K562 (cell line): ENCODE measurements around the gene TMEM116. TPM values are rescaled to one million over a fixed set of nuclear protein-coding genes. Genes with fewer than 3 reads are reported as not detected.
A peak's percentile ranks its signal among the peaks of the same experiment; 100 is the strongest.

Source experiments
- CBX1 ChIP-seq: sonication (generic); IDR thresholded peaks from 2 replicates; pipeline ENCODE4 v1.6.1; 2016; ENCODE audit warnings: antibody characterized with exemption, low read depth, mild to moderate bottlenecking
- CBX3 ChIP-seq, 2 experiments: IDR thresholded peaks; 1 replicate in 1 of 2; 2 replicates in 1 of 2; pipeline ENCODE4 v1.6.1; 2012; ENCODE audit warnings: inconsistent platforms in 2 of 2, low read length in 2 of 2, borderline replicate concordance in 1 of 2, control low read depth in 1 of 2
- CCAR2 ChIP-seq: fragments of 200-400 bp; formaldehyde crosslinking; IDR thresholded peaks from 2 replicates; pipeline ENCODE4 v1.6.1; 2017; ENCODE audit warnings: mild to moderate bottlenecking, low read depth, low read length
- FUS ChIP-seq: fragments of 200-400 bp; formaldehyde crosslinking; optimal IDR thresholded peaks from 2 replicates; pipeline ENCODE3; 2017; ENCODE audit warnings: low read depth, low read length
- HDAC6 ChIP-seq: IDR thresholded peaks from 2 replicates; pipeline ENCODE4 v1.6.1; 2012; ENCODE audit warnings: low read depth, mild to moderate bottlenecking, control low read depth, inconsistent platforms, low read length, moderate library complexity
- HNRNPK ChIP-seq: fragments of 200-400 bp; formaldehyde crosslinking; IDR thresholded peaks from one replicate; pipeline ENCODE4 v1.6.1; 2018; ENCODE audit warnings: mild to moderate bottlenecking, low read depth, low read length; ENCODE audit not compliant: poor library complexity, severe bottlenecking
- MYC ChIP-seq, 2 experiments: fragments of 250-450 bp in 1 of 2; sonication (Bioruptor Pico) in 1 of 2; IDR thresholded peaks; 2 replicates each; pipeline versions ENCODE4 v1.5.1 to v1.6.1; 2012 to 2021; ENCODE audit warnings: low read depth in 2 of 2, borderline replicate concordance in 1 of 2, improper control_type of control experiment in 1 of 2, low read length in 1 of 2, mild to moderate bottlenecking in 1 of 2, moderate library complexity in 1 of 2
- PCBP2 ChIP-seq: fragments of 200-400 bp; formaldehyde crosslinking; IDR thresholded peaks from 2 replicates; pipeline ENCODE4 v1.6.1; 2018; ENCODE audit warnings: low read length, low read depth, mild to moderate bottlenecking, moderate library complexity; ENCODE audit not compliant: poor library complexity, severe bottlenecking
- RAD21 ChIP-seq, 2 experiments: fragments of 250-450 bp in 1 of 2; fragments of 450-650 bp in 1 of 2; sonication (Bioruptor Pico) in 1 of 2; formaldehyde crosslinking in 1 of 2; IDR thresholded peaks in 1 of 2; conservative IDR thresholded peaks in 1 of 2; 2 replicates each; pipeline versions ENCODE4 v1.4.0 to v1.8.0; 2020 to 2022; ENCODE audit warnings: mild to moderate bottlenecking in 2 of 2, moderate library complexity in 1 of 2
- SIX5 ChIP-seq, 2 experiments: IDR thresholded peaks; 2 replicates each; pipeline ENCODE4 v1.6.1; 2011; ENCODE audit warnings: low read length in 2 of 2, borderline replicate concordance in 1 of 2, low read depth in 1 of 2, mild to moderate bottlenecking in 1 of 2, moderate library complexity in 1 of 2; ENCODE audit not compliant: insufficient read depth in 1 of 2
- TRIM28 ChIP-seq: fragments of 450-650 bp; IDR thresholded peaks from 2 replicates; pipeline ENCODE4 v1.6.1; 2017
- ZNF121 ChIP-seq: sonication (generic); formaldehyde crosslinking; conservative IDR thresholded peaks from 2 replicates; pipeline ENCODE4 v1.8.0; 2022; ENCODE audit warnings: missing genetic modification reagents
- ZNF134 ChIP-seq: fragments of 250-450 bp; sonication (Bioruptor Pico); conservative IDR thresholded peaks from 2 replicates; pipeline ENCODE4 v1.4.0; 2020
- ZNF212 ChIP-seq: fragments of 450-650 bp; formaldehyde crosslinking; IDR thresholded peaks from 2 replicates; pipeline ENCODE4 v1.4.0; 2020; ENCODE audit warnings: mild to moderate bottlenecking
- ZNF57 ChIP-seq: fragments of 450-650 bp; formaldehyde crosslinking; IDR thresholded peaks from 2 replicates; pipeline ENCODE4 v1.4.0; 2020; ENCODE audit warnings: mild to moderate bottlenecking, moderate library complexity
- ZNF644 ChIP-seq: fragments of 200-800 bp; sonication (Bioruptor generic); IDR thresholded peaks from 2 replicates; pipeline ENCODE4 v1.6.1; 2016; ENCODE audit warnings: low read depth, missing genetic modification characterization, missing compliant biosample characterization
- ZNF778 ChIP-seq: fragments of 450-650 bp; formaldehyde crosslinking; IDR thresholded peaks from 2 replicates; pipeline ENCODE4 v1.4.0; 2020; ENCODE audit warnings: mild to moderate bottlenecking, moderate library complexity
- ZSCAN29 ChIP-seq: fragments of 450-650 bp; IDR thresholded peaks from 2 replicates; pipeline ENCODE4 v1.6.1; 2017
- polyA plus RNA-seq, 8 experiments: library from polyadenylated mRNA; depleted of rRNA in 4 of 8; stranded (reverse) in 5 of 8; unstranded in 3 of 8; fragments of >200 nt; fragmentation: Nextera tagmentation in 2 of 8; fragmentation: Illumina TruSeq in 1 of 8; extraction: Ambion mirVana in 2 of 8; extraction: Trizol in 1 of 8; gene quantifications; 2 replicates each; pipeline versions ENCODE4 v1.2.1 to v1.2.3, GENCODE V29; 2011 to 2014; ENCODE audit warnings: inconsistent platforms in 1 of 8, missing spikeins in 1 of 8
- total RNA-seq, 7 experiments: library from RNA; depleted of rRNA in 6 of 7; stranded (reverse); fragments of >200 nt in 6 of 7; fragmentation: Illumina TruSeq in 2 of 7; extraction: Trizol in 2 of 7; gene quantifications; 2 replicates each; pipeline versions ENCODE4 v1.2.1 to v1.2.3, GENCODE V29; 2011 to 2021; ENCODE audit warnings: low replicate concordance in 1 of 7
- TF ChIP-seq, protein P1 (sequence below): fragments of 450-650 bp; IDR thresholded peaks from 2 replicates; pipeline ENCODE4 v1.7.0; 2016; ENCODE audit warnings: borderline replicate concordance
- TF ChIP-seq, protein P2 (sequence below), 2 experiments: fragments of 450-650 bp; IDR thresholded peaks; 2 replicates each; pipeline ENCODE4 v1.6.1; 2018; ENCODE audit warnings: mild to moderate bottlenecking in 2 of 2, low read depth in 1 of 2; ENCODE audit not compliant: partially characterized antibody in 2 of 2

The TMEM116 gene
- total and polyA plus RNA-seq, 9 of the 15 experiments (the other 6 are each of a cell fraction or from before 2014, with no cell fraction given) = 5.2 to 78.6 (median 13.9) TPM

DNA sequence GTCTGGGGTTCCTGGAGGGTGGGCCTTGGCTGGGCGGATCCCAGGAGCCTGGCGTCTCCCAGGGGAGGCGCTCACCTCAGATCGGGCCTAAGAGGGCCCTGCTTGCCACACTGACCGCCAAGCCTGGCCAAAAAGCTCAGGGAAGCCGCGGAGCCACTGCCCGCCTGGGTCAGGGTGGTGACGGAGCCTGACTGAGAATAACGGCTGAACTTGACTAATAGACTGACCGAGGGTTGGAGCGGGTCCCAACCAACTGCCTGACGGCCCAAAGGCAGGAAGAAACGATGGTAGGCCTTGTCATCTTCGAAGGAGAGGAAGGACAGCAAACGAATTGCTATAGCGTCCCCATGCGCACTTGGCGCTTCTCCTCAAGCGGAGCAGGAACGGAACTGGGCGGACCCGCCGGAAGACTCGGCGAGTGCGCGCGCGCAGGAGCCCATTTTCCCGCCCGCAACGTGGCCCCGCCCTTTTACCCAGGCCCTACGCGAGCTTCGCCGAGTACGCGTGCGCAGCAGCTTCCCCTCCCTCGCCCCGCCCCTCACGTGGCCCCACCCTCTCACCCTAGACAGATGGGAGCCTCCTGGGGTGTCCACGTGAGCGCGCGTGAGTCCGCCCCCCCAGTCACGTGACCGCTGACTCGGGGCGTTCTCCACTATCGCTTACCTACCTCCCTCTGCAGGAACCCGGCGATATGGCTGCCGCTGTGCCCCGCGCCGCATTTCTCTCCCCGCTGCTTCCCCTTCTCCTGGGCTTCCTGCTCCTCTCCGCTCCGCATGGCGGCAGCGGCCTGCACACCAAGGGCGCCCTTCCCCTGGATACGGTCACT lies at the start of gene TMEM116, which contains the start of gene ERP29 (continued):
- TF ChIP-seq FUS = no peak
- TF ChIP-seq CBX3 (IDR thresholded peaks at IDR 0.05; ENCODE audit: borderline replicate concordance in 1 of 2, low read length in 2 of 2) = peak in 1 of 2 experiments; percentile 83; a peak in 1 of 3 replicates
- TF ChIP-seq ZNF778 (CRISPR knock-in tag) = no peak
- no peak for TF ChIP-seq TRIM28
- no peak for TF ChIP-seq ZNF212
- TF ChIP-seq, protein P1, sequence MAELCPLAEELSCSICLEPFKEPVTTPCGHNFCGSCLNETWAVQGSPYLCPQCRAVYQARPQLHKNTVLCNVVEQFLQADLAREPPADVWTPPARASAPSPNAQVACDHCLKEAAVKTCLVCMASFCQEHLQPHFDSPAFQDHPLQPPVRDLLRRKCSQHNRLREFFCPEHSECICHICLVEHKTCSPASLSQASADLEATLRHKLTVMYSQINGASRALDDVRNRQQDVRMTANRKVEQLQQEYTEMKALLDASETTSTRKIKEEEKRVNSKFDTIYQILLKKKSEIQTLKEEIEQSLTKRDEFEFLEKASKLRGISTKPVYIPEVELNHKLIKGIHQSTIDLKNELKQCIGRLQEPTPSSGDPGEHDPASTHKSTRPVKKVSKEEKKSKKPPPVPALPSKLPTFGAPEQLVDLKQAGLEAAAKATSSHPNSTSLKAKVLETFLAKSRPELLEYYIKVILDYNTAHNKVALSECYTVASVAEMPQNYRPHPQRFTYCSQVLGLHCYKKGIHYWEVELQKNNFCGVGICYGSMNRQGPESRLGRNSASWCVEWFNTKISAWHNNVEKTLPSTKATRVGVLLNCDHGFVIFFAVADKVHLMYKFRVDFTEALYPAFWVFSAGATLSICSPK = no peak
- TF ChIP-seq ZSCAN29 = no peak
- TF ChIP-seq, protein P2, sequence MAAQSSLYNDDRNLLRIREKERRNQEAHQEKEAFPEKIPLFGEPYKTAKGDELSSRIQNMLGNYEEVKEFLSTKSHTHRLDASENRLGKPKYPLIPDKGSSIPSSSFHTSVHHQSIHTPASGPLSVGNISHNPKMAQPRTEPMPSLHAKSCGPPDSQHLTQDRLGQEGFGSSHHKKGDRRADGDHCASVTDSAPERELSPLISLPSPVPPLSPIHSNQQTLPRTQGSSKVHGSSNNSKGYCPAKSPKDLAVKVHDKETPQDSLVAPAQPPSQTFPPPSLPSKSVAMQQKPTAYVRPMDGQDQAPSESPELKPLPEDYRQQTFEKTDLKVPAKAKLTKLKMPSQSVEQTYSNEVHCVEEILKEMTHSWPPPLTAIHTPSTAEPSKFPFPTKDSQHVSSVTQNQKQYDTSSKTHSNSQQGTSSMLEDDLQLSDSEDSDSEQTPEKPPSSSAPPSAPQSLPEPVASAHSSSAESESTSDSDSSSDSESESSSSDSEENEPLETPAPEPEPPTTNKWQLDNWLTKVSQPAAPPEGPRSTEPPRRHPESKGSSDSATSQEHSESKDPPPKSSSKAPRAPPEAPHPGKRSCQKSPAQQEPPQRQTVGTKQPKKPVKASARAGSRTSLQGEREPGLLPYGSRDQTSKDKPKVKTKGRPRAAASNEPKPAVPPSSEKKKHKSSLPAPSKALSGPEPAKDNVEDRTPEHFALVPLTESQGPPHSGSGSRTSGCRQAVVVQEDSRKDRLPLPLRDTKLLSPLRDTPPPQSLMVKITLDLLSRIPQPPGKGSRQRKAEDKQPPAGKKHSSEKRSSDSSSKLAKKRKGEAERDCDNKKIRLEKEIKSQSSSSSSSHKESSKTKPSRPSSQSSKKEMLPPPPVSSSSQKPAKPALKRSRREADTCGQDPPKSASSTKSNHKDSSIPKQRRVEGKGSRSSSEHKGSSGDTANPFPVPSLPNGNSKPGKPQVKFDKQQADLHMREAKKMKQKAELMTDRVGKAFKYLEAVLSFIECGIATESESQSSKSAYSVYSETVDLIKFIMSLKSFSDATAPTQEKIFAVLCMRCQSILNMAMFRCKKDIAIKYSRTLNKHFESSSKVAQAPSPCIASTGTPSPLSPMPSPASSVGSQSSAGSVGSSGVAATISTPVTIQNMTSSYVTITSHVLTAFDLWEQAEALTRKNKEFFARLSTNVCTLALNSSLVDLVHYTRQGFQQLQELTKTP (IDR thresholded peaks at IDR 0.05; ENCODE audit: low read depth in 1 of 2, partially characterized antibody in 2 of 2) = peak in 1 of 2 experiments; percentile 39
- TF ChIP-seq SIX5 (IDR thresholded peaks at IDR 0.05; ENCODE audit: borderline replicate concordance in 1 of 2, insufficient read depth in 1 of 2, low read depth in 1 of 2, low read length in 2 of 2) = no peak
- TF ChIP-seq ZNF134 = no peak
- no peak for TF ChIP-seq HDAC6
- TF ChIP-seq CCAR2 = no peak
- no peak for TF ChIP-seq HNRNPK
- TF ChIP-seq ZNF121 (CRISPR knock-in tag) = no peak
- TF ChIP-seq CBX1 = peak; percentile 67
- TF ChIP-seq RAD21 (CRISPR knock-in tag; conservative IDR thresholded peaks at IDR 0.05 in 1 of 2, IDR thresholded peaks at IDR 0.05 in 1 of 2) = peak; percentile 53 to 61
- peak; percentile 65; the same call in 1 of the 2 replicates for TF ChIP-seq ZNF644 (tag)
- TF ChIP-seq MYC (IDR thresholded peaks at IDR 0.05; ENCODE audit: low read depth, low read length) = peak; percentile 67
- no peak; the same call in 1 of the 2 replicates for TF ChIP-seq MYC (CRISPR knock-in tag; IDR thresholded peaks at IDR 0.05; ENCODE audit: borderline replicate concordance, low read depth)
- TF ChIP-seq ZNF57 (CRISPR knock-in tag) = no peak
- TF ChIP-seq PCBP2 = no peak
